HL-60 (cell line): Measurements from ENCODE around the gene LILRA6.
A peak's percentile ranks its signal among the peaks of the same experiment; 100 is the strongest.

Source experiments
- DNase-seq, 2 experiments: peaks; one replicate each; pipeline ENCODE4 v3.0.0-alpha.2; 2010 to 2020; ENCODE audit warnings: low read depth in 1 of 2, low spot score in 1 of 2
- H3K27ac ChIP-seq: fragments of 250-450 bp; sonication (Bioruptor Pico); replicated peaks from 2 replicates; pipeline ENCODE4 v1.5.1; 2020; ENCODE audit warnings: mild to moderate bottlenecking, moderate library complexity
- H3K27me3 ChIP-seq: fragments of 250-450 bp; sonication (Bioruptor Pico); 2 replicates; pipeline ENCODE4 v1.5.1; 2021; ENCODE audit warnings: mild to moderate bottlenecking, moderate library complexity; ENCODE audit not compliant: insufficient read depth, poor library complexity, severe bottlenecking
- H3K4me3 ChIP-seq: replicated peaks from 2 replicates; pipeline ENCODE4 v1.5.1; 2011; ENCODE audit warnings: mild to moderate bottlenecking, control low read depth, low read length; ENCODE audit not compliant: insufficient read depth
- CTCF ChIP-seq: IDR thresholded peaks from one replicate; pipeline ENCODE4 v1.5.1; 2011; ENCODE audit warnings: low read length, control low read depth, inconsistent platforms; ENCODE audit not compliant: insufficient read depth
- GABPA ChIP-seq: IDR thresholded peaks from 2 replicates; pipeline ENCODE4 v1.6.1; 2012; ENCODE audit warnings: low read depth
- POLR2AphosphoS5 ChIP-seq: IDR thresholded peaks from 2 replicates; pipeline ENCODE4 v1.6.1; 2012; ENCODE audit warnings: low read depth
- SPI1 ChIP-seq: IDR thresholded peaks from 2 replicates; pipeline ENCODE4 v1.6.1; 2012; ENCODE audit warnings: low read depth, mild to moderate bottlenecking, borderline replicate concordance
- TF ChIP-seq, protein P1 (sequence below): IDR thresholded peaks from 2 replicates; pipeline ENCODE4 v1.6.1; 2012; ENCODE audit warnings: low read depth; ENCODE audit not compliant: insufficient replicate concordance

LILRA6 gene

GRCh38 chr19:54203151-54203611 is 39.4 kb downstream of the LILRA6 start:
- TF ChIP-seq, protein P1, sequence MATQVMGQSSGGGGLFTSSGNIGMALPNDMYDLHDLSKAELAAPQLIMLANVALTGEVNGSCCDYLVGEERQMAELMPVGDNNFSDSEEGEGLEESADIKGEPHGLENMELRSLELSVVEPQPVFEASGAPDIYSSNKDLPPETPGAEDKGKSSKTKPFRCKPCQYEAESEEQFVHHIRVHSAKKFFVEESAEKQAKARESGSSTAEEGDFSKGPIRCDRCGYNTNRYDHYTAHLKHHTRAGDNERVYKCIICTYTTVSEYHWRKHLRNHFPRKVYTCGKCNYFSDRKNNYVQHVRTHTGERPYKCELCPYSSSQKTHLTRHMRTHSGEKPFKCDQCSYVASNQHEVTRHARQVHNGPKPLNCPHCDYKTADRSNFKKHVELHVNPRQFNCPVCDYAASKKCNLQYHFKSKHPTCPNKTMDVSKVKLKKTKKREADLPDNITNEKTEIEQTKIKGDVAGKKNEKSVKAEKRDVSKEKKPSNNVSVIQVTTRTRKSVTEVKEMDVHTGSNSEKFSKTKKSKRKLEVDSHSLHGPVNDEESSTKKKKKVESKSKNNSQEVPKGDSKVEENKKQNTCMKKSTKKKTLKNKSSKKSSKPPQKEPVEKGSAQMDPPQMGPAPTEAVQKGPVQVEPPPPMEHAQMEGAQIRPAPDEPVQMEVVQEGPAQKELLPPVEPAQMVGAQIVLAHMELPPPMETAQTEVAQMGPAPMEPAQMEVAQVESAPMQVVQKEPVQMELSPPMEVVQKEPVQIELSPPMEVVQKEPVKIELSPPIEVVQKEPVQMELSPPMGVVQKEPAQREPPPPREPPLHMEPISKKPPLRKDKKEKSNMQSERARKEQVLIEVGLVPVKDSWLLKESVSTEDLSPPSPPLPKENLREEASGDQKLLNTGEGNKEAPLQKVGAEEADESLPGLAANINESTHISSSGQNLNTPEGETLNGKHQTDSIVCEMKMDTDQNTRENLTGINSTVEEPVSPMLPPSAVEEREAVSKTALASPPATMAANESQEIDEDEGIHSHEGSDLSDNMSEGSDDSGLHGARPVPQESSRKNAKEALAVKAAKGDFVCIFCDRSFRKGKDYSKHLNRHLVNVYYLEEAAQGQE: no peak
- TF ChIP-seq GABPA (no peak), SPI1 (no peak), POLR2AphosphoS5 (no peak), CTCF (no peak)
- H3K27me3 ChIP-seq: no peaks in the 10 kb centered on the region
- H3K4me3 ChIP-seq: peak overlapping the region; percentile 77
- DNase-seq: no peak
- no peak overlapping the region; the same call in 1 of the 2 replicates for H3K27ac ChIP-seq

DNA sequence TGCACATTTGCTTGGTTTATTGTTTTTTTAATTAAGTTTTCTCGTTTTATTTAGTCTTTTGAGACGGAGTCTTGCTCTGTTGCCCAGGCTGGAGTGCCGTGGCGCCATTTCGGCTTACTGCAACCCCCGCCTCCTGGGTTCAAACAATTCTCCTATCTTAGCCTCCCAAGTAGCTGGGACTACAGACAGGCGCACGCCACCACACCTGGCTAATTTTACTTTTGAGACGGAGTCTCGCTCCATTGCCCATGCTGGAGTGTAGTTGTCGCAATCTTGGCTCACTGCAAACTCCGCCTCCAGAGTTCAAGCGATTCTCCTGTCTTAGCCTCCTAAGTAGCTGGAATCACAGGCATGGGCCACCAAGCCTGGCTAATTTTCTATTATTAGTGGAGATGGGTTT is 40.6 kb downstream of the LILRA6 start:
- DNase-seq: no peak
- peak overlapping the region; percentile 89 for H3K27ac ChIP-seq

GRCh38 chr19:54201172-54201701 is 41.4 kb downstream of the LILRA6 start:
- H3K27ac ChIP-seq: peak overlapping the region; percentile 89
- no peak for DNase-seq
- H3K4me3 ChIP-seq: peak overlapping the region; percentile 77
- no peaks in the 10 kb centered on the region for H3K27me3 ChIP-seq
- TF ChIP-seq CTCF (no peak), GABPA (no peak)

More for the DNA sequence above, 40.6 kb downstream of the LILRA6 start:
- TF ChIP-seq, protein P1: no peak
- TF ChIP-seq SPI1 (no peak), GABPA (no peak)
- Histone ChIP-seq H3K27me3 (no peaks in the 10 kb centered on the region), H3K4me3 (peak overlapping the region; percentile 77)

DNA sequence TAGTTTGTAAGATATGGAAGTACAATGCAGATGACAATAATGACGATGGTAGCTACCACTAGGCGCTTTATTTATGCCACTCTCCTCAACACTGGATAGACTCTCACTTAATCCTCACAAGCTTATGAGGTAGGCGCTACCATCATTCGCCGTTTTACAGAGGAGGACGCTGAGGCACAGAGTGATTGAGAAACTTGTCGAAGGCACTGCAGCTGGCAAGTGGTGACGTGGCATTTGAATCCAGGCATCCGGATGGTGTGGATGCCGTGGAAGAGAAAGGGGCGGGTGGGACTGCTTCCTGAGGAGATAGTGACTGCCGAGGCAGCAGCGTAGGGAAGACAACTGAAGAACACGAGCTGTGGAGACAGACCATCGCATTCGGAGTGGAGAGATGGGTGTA is 43.2 kb downstream of the LILRA6 start:
- TF ChIP-seq GABPA: no peak
- TF ChIP-seq SPI1: no peak
- no peak for TF ChIP-seq POLR2AphosphoS5
- TF ChIP-seq, protein P1: no peak
- no peak for TF ChIP-seq CTCF
- Histone ChIP-seq H3K27me3 (no peaks in the 10 kb centered on the region), H3K27ac (no peak overlapping the region), H3K4me3 (no peak overlapping the region)
- DNase-seq: no peak
